GM12878 (cell line): Measurements from ENCODE around the gene CCNDBP1. TPM values are rescaled to one million over a fixed set of nuclear protein-coding genes. Genes with fewer than 3 reads are reported as not detected.

ENCODE experiments used
- ATAC-seq: fragments of 200-7000 bp; cut with Tn5 transposase; 3 replicates; pipeline ENCODE4 v1.9.1; 2020; ENCODE audit warnings: mild to moderate bottlenecking, moderate library complexity
- BruUV-seq: library from RNA; stranded (reverse); fragments of 400-500 nt; replicated peaks from 2 replicates; lab custom pipeline; 2021; lab: Mats Ljungman, UMichigan
- CTCF ChIA-PET: fragments of 300-600 bp; sonication (Branson Sonifier 250); formaldehyde crosslinking; extraction: SDS; loops from one replicate; lab custom pipeline; 2021; ENCODE audit warnings: inconsistent platforms; lab: Yijun Ruan, JAX
- POLR2A ChIA-PET: fragments of 350-600 bp; formaldehyde crosslinking; extraction: SDS; loops from one replicate; lab custom pipeline; 2021; ENCODE audit warnings: inconsistent platforms; lab: Charles Lee
- RAD21 ChIA-PET: fragments of 300-600 bp; sonication (Branson Sonifier 250); formaldehyde crosslinking; loops from one replicate; lab custom pipeline; 2023; ENCODE audit warnings: antibody characterized with exemption; ENCODE audit not compliant: unreplicated experiment; lab: Charles Lee
- SMC1A ChIA-PET: fragments of 300-600 bp; sonication (Branson Sonifier 250); formaldehyde crosslinking; loops from one replicate; lab custom pipeline; 2023; ENCODE audit not compliant: unreplicated experiment, uncharacterized antibody; lab: Charles Lee
- DNase-seq: peaks from one replicate; pipeline ENCODE4 v3.0.0-alpha.2; 2011; ENCODE audit warnings: low read depth, low spot score
- FAIRE-seq: peaks from 3 replicates; lab custom pipeline; 2011; peaks lifted over from hg19 to GRCh38; lab: Jason Lieb, UNC
- H2AFZ ChIP-seq: 2 replicates; pipeline ENCODE4 v1.6.0; 2011; ENCODE audit warnings: low read depth, low read length, control low read depth; ENCODE audit not compliant: control insufficient read depth
- H3K27ac ChIP-seq: 2 replicates; pipeline ENCODE4 v1.5.1; 2011; ENCODE audit warnings: control low read depth; ENCODE audit not compliant: control insufficient read depth, insufficient read depth
- H3K27me3 ChIP-seq, 2 experiments: replicated peaks in 1 of 2; 2 replicates each; pipeline versions ENCODE4 v1.6.0 to v1.6.1; 2011; ENCODE audit warnings: low read length in 1 of 2; ENCODE audit not compliant: control insufficient read depth in 2 of 2, insufficient read depth in 2 of 2
- H3K36me3 ChIP-seq, 2 experiments: 2 replicates each; pipeline ENCODE4 v1.5.1; 2011; ENCODE audit warnings: low read length in 1 of 2; ENCODE audit not compliant: control insufficient read depth in 2 of 2, insufficient read depth in 2 of 2
- H3K4me1 ChIP-seq: 2 replicates; pipeline ENCODE4 v1.6.1; 2011; ENCODE audit warnings: mild to moderate bottlenecking, low read length, moderate library complexity, mixed read lengths; ENCODE audit not compliant: control insufficient read depth, insufficient read depth
- H3K4me2 ChIP-seq: 2 replicates; pipeline ENCODE4 v1.6.0; 2011; ENCODE audit warnings: control low read depth; ENCODE audit not compliant: control insufficient read depth, insufficient read depth
- H3K4me3 ChIP-seq: fragments of 200-600 bp; sonication (generic); 2 replicates; pipeline ENCODE4 v1.5.1; 2016
- H3K79me2 ChIP-seq: 2 replicates; pipeline ENCODE4 v1.6.0; 2011; ENCODE audit warnings: low read length; ENCODE audit not compliant: control insufficient read depth, insufficient read depth
- H3K9ac ChIP-seq: 2 replicates; pipeline ENCODE4 v1.8.0; 2011; ENCODE audit warnings: low read length, control low read depth, mixed read lengths; ENCODE audit not compliant: control insufficient read depth, insufficient read depth
- H3K9me3 ChIP-seq: replicated peaks from 3 replicates; pipeline ENCODE4 v1.5.1; 2011; ENCODE audit warnings: mild to moderate bottlenecking, low read length; ENCODE audit not compliant: control insufficient read depth, insufficient read depth
- H4K20me1 ChIP-seq: 2 replicates; pipeline ENCODE4 v1.6.0; 2011; ENCODE audit not compliant: control insufficient read depth, insufficient read depth
- BMI1 ChIP-seq: fragments of 450-650 bp; IDR thresholded peaks from 2 replicates; pipeline ENCODE4 v1.6.1; 2016; ENCODE audit warnings: mild to moderate bottlenecking, moderate library complexity, borderline replicate concordance
- DPF2 ChIP-seq: fragments of 450-650 bp; IDR thresholded peaks from 2 replicates; pipeline ENCODE4 v1.6.1; 2017; ENCODE audit warnings: mild to moderate bottlenecking
- HDGF ChIP-seq: fragments of 450-650 bp; IDR thresholded peaks from 2 replicates; pipeline ENCODE4 v1.6.1; 2016; ENCODE audit warnings: antibody characterized with exemption
- IKZF1 ChIP-seq: fragments of 450-650 bp; conservative IDR thresholded peaks from 2 replicates; pipeline ENCODE4 v1.6.1; 2017; ENCODE audit warnings: antibody characterized with exemption, mild to moderate bottlenecking
- IKZF2 ChIP-seq, 2 experiments: fragments of 450-650 bp; IDR thresholded peaks; 2 replicates each; pipeline ENCODE4 v1.6.1; 2017; ENCODE audit warnings: mild to moderate bottlenecking in 2 of 2, moderate library complexity in 2 of 2
- POLR2AphosphoS5 ChIP-seq: IDR thresholded peaks from 2 replicates; pipeline ENCODE4 v1.6.1; 2011; ENCODE audit warnings: mild to moderate bottlenecking, low read length, inconsistent platforms
- ZNF592 ChIP-seq: fragments of 450-650 bp; IDR thresholded peaks from 2 replicates; pipeline ENCODE4 v1.6.1; 2017; ENCODE audit warnings: mild to moderate bottlenecking, moderate library complexity
- ZNF687 ChIP-seq: fragments of 450-650 bp; IDR thresholded peaks from 2 replicates; pipeline ENCODE4 v1.6.1; 2017; ENCODE audit warnings: mild to moderate bottlenecking, moderate library complexity
- WGBS: methylation state at CpG from one replicate; pipeline ENCODE4 v1.1.6; 2016; ENCODE audit warnings: low lambda C conversion rate; ENCODE audit not compliant: insufficient replicate concordance, insufficient coverage; ENCODE audit errors: missing lambda C conversion rate; 5-methylcytosine and 5-hydroxymethylcytosine counted together
- in situ Hi-C: fragments of 300-500 bp; cut with MboI; formaldehyde crosslinking; loops from 9 replicates; pipeline ENCODE4 v1.14.3; 2018; ENCODE audit warnings: mixed read lengths
- intact Hi-C: fragments of 100-400 bp; cut with micrococcal nuclease; formaldehyde crosslinking; loops from one replicate; pipeline ENCODE4 v1.14.2; 2022; ENCODE audit not compliant: unreplicated experiment
- polyA plus RNA-seq, 11 experiments: library from polyadenylated mRNA; depleted of rRNA in 4 of 11; unstranded in 6 of 11; stranded (reverse) in 5 of 11; fragments of >200 nt; fragmentation: Nextera tagmentation in 4 of 11; fragmentation: Illumina TruSeq in 1 of 11; extraction: Ambion mirVana in 4 of 11; extraction: Trizol in 1 of 11; gene quantifications; 1 replicate in 1 of 11; 2 replicates in 10 of 11; pipeline versions ENCODE4 v1.2.1 to v1.2.3, GENCODE V29; 2011 to 2016; ENCODE audit warnings: inconsistent platforms in 2 of 11, missing spikeins in 2 of 11, low read depth in 1 of 11
- total RNA-seq, 4 experiments: library from RNA; depleted of rRNA in 3 of 4; stranded (reverse); fragments of >200 nt in 3 of 4; fragmentation: Illumina TruSeq in 1 of 4; extraction: Trizol in 1 of 4; gene quantifications; 2 replicates each; pipeline versions ENCODE4 v1.2.1 to v1.2.3, GENCODE V29; 2013 to 2021
- TF ChIP-seq, protein P1 (sequence below): fragments of 450-650 bp; IDR thresholded peaks from 2 replicates; pipeline ENCODE4 v1.6.1; 2016; ENCODE audit warnings: mild to moderate bottlenecking

CCNDBP1 gene
- total and polyA plus RNA-seq, 10 of the 15 experiments (the other 5 are each of a cell fraction or from before 2014, with no cell fraction given): 30.1 to 86.7 (median 42.2) TPM

DNA sequence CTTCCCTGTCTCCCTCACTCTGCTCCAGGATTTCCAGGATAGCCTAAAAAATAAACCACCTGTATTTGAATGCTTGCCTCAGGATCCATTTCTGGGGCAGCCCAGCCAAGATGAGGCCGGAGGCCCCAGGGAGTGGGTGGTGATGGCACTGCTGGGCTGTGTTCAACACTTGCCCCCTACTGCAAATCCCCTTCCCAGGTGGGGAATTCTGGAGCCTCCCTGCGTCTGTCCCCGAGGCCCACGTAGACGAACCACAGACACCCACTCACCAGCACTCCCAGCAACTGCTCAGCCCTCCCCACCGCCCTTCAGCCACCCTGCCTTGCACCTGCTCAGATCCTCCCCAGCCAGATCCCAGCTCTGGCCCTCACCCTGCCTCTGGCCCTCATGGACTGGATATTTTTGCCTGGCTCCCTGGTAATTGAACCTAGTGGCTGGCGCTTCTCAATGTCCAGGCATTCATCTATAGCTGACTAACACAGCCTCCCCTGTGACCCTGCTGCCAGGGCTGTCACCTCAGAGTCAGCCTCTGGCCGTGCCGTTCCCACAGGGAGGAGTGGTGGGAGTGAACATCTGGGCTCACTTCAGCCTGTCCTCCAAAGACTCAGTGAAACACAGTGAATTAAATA, 52.8 kb downstream of the CCNDBP1 start:
- WGBS: 51% methylated on average over 9 of the region's 9 CpGs
- in situ Hi-C loops: loop anchor here (10.0 kb wide), 1 partner anchor 47 kb away; no protein-coding TSS in a partner anchor
- H3K9me3 ChIP-seq: no peaks in the 10 kb centered on the region
- RAD21 ChIA-PET: interaction anchor here (0.9 to 4.5 kb wide), 5 partner anchors 10 to 48 kb away, joined by 3 to 21 read pairs (median 12); no protein-coding TSS in a partner anchor
- no TSS peak for BruUV-seq
- SMC1A ChIA-PET: interaction anchor here (0.7 to 5.7 kb wide), 8 partner anchors 9 to 1553 kb away, joined by 3 to 36 read pairs (median 6); no protein-coding TSS in a partner anchor
- H3K79me2 ChIP-seq: no peaks in the 10 kb centered on the region
- H2AFZ ChIP-seq: no peak overlapping the region
- CTCF ChIA-PET: interaction anchor here (1.3 to 4.9 kb wide), 4 partner anchors 13 to 47 kb away, joined by 3 to 39 read pairs (median 6); no protein-coding TSS in a partner anchor
- H3K4me3 ChIP-seq: no peak overlapping the region
- H3K27ac ChIP-seq: no peak overlapping the region; the same call in 1 of the 2 replicates
- TF ChIP-seq DPF2: peak; percentile 24; the same call in 1 of the 2 replicates
- TF ChIP-seq ZNF592: no peak
- peak; percentile 43 to 51; a peak in 2 of 4 replicates for TF ChIP-seq IKZF2 (IDR thresholded peaks at IDR 0.05)
- TF ChIP-seq IKZF1: peak; percentile 88
- TF ChIP-seq BMI1: no peak
- TF ChIP-seq ZNF687: peak; percentile 37; the same call in 1 of the 2 replicates
- TF ChIP-seq, protein P1, sequence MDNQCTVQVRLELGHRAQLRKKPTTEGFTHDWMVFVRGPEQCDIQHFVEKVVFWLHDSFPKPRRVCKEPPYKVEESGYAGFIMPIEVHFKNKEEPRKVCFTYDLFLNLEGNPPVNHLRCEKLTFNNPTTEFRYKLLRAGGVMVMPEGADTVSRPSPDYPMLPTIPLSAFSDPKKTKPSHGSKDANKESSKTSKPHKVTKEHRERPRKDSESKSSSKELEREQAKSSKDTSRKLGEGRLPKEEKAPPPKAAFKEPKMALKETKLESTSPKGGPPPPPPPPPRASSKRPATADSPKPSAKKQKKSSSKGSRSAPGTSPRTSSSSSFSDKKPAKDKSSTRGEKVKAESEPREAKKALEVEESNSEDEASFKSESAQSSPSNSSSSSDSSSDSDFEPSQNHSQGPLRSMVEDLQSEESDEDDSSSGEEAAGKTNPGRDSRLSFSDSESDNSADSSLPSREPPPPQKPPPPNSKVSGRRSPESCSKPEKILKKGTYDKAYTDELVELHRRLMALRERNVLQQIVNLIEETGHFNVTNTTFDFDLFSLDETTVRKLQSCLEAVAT: no peak
- no peak for TF ChIP-seq POLR2AphosphoS5
- peak; percentile 54; the same call in 1 of the 2 replicates for TF ChIP-seq HDGF
- TF ChIP-seq, all 136 proteins: peak for 5
- H3K27me3 ChIP-seq: no peaks in the 10 kb centered on the region
- peaks cover 17% of the 10 kb centered on the region for H3K4me1 ChIP-seq
- POLR2A ChIA-PET: interaction anchor here (1.1 to 4.6 kb wide), 5 partner anchors 9 to 16 kb away, joined by 3 to 25 read pairs (median 9); no protein-coding TSS in a partner anchor
- no peak for FAIRE-seq
- intact Hi-C loops: no loop called here
- peak overlapping the region; percentile 28; the same call in 1 of the 2 replicates for H3K4me2 ChIP-seq
- no peak overlapping the region for H3K9ac ChIP-seq
- H3K36me3 ChIP-seq: no peaks in the 10 kb centered on the region; a peak in 1 of 4 replicates
- no peaks in the 10 kb centered on the region for H4K20me1 ChIP-seq
- ATAC-seq: peak; percentile 10; the same call in 1 of the 3 replicates
- DNase-seq: no peak
